BLaER1 (cell line): ENCODE results near the gene NFYC.

Experiments used
- H3K27ac ChIP-seq: shearing (Covaris generic); formaldehyde crosslinking; 2 replicates; pipeline ENCODE4 v1.8.1; 2022
- H3K27me3 ChIP-seq: shearing (Covaris generic); formaldehyde crosslinking; 2 replicates; pipeline ENCODE4 v1.8.1; 2022
- H3K36me3 ChIP-seq: shearing (Covaris generic); formaldehyde crosslinking; 2 replicates; pipeline ENCODE4 v1.8.1; 2022
- H3K4me1 ChIP-seq: shearing (Covaris generic); formaldehyde crosslinking; 2 replicates; pipeline ENCODE4 v1.8.1; 2022
- H3K4me2 ChIP-seq: shearing (Covaris generic); formaldehyde crosslinking; 2 replicates; pipeline ENCODE4 v1.8.1; 2022
- H3K4me3 ChIP-seq: shearing (Covaris generic); formaldehyde crosslinking; 2 replicates; pipeline ENCODE4 v1.8.1; 2022
- H3K9ac ChIP-seq: shearing (Covaris generic); formaldehyde crosslinking; 2 replicates; pipeline ENCODE4 v1.8.1; 2022
- H3K9me3 ChIP-seq: shearing (Covaris generic); formaldehyde crosslinking; 2 replicates; pipeline ENCODE4 v1.8.1; 2022
- H4K20me1 ChIP-seq: shearing (Covaris generic); formaldehyde crosslinking; 2 replicates; pipeline ENCODE4 v1.8.1; 2022
- Cebpa-rat ChIP-seq: shearing (Covaris generic); IDR thresholded peaks from 2 replicates; pipeline ENCODE4 v1.8.1; 2022

NFYC gene

DNA sequence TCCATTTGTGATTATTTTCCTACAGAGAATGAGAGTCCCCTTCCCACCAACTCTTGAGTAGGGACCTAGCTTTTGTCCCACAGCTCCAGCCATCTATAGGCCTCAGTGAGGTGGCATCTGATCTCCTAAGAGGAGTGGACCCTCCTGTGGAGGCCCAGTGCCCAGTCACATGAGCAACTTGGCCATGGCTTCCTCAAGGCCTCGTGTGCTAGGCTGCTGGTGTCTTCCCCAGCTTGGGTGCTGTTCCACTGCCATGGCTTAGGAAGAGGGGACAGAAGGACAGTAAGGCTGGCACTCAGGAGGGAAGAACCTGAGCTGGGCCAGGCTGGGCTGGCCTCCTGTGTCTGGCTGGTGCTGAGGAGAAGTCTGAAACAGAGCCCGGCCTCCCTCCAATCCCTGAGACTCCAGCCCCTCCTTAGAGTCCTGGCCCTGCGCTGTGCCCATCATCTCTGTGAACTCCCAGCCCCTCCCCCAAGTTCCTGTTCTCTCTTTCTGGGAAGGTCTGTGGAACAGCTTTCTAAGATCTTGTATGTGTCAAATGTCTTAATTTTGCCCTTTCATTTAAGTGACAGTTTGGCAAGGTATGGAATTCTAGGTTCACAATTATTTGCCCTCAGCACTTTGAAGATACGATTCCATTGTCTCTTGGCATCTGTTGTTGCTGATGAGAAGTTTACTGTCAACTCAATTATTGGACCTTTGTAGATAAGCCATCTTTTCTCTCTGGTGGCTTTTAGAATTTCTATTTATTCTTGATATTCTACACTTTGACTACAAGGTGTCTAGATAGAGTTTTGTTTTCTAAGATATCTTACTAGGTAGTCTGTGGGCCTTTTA, 85.0 kb downstream of the NFYC start:
- Histone ChIP-seq H3K27ac (no peak overlapping the region), H4K20me1 (no peaks in the 10 kb centered on the region), H3K9ac (no peak overlapping the region), H3K4me2 (no peak overlapping the region), H3K27me3 (peaks cover 4% of the 10 kb centered on the region), H3K4me3 (no peak overlapping the region), H3K9me3 (peaks cover 18% of the 10 kb centered on the region), H3K4me1 (no peaks in the 10 kb centered on the region), H3K36me3 (peaks cover 28% of the 10 kb centered on the region)
- no peak for TF ChIP-seq Cebpa-rat

DNA sequence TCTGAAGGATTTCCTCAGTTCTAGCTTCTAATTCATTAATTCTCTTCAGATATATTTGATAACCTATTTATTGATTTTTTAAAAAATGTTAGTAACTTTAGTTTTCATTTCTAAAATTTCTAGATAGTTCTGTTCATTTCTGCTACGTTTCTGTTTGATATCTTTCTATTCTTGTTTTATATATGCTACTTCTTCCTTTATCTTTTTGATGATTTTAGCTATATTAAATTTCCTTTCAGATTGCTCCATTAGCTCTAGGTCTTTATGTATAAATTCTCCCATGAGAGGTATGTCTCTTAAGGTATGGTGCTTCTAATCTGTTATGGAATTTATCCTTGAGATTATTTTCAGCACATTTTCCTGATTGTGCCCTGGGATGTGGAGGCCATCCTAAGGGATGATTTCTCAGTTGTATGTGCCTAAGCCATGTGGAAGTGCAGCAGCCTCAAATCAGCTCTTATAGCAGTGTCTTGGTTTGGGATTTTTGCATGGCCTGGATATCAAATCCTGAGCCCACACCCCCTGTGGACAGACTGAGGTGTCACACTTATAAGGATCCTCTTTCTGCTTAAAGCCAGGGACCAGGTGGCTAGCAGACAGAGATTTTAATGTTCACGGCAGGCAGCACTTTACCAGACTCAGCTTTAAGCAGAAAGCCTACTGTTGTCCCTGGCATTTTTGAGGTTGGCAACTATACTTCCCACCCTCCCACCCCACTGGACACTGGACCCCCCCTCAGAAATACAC, 85.9 kb downstream of the NFYC start:
- Histone ChIP-seq H3K27me3 (peaks cover 14% of the 10 kb centered on the region), H3K4me3 (no peak overlapping the region), H3K4me2 (no peak overlapping the region), H3K9me3 (peaks cover 18% of the 10 kb centered on the region), H3K4me1 (peaks cover 8% of the 10 kb centered on the region), H3K9ac (no peak overlapping the region), H4K20me1 (no peaks in the 10 kb centered on the region), H3K27ac (no peak overlapping the region), H3K36me3 (peaks cover 19% of the 10 kb centered on the region)
- TF ChIP-seq Cebpa-rat = no peak

- Histone ChIP-seq H3K9me3 (peaks cover 16% of the 10 kb centered on the region), H3K27ac (no peak overlapping the region), H3K4me3 (no peak overlapping the region), H3K9ac (no peak overlapping the region), H3K36me3 (peaks cover 8% of the 10 kb centered on the region), H3K4me2 (no peak overlapping the region), H3K27me3 (peaks cover 46% of the 10 kb centered on the region), H4K20me1 (0 out of 2 replicates have a peak, but pooled peaks cover 9% of the 10 kb centered on the region), H3K4me1 (peaks cover 35% of the 10 kb centered on the region)
- no peak for TF ChIP-seq Cebpa-rat
Measured at GRCh38 chr1:40780678-40781607, 89.4 kb downstream of the NFYC start.

DNA sequence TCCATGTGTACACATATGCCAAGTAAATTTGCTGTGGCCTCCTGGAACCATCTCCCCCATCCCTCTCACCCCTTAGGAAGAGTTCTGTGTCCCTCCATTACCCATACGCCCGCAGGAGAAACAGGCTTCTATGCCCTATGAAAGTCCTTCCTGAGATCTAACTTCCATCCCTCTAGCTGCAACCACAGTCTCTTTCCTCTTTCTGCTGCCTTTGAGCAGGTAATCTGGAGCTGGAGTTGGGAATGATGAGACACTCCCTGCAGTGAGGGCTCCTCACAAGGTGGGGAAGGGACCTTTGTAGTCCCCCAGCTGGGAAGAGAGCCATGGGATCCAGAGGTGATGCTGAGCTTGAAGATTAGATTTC, 90.1 kb downstream of the NFYC start:
- peak overlapping the region; percentile 99; the same call in 1 of the 2 replicates for H3K4me2 ChIP-seq
- no peak for TF ChIP-seq Cebpa-rat
- no peak overlapping the region for H3K27ac ChIP-seq
- no peak overlapping the region for H3K4me3 ChIP-seq
- peaks cover 13% of the 10 kb centered on the region; the same call in 1 of the 2 replicates for H4K20me1 ChIP-seq
- H3K36me3 ChIP-seq = peaks cover 2% of the 10 kb centered on the region
- peaks cover 35% of the 10 kb centered on the region for H3K4me1 ChIP-seq
- no peak overlapping the region for H3K9ac ChIP-seq
- H3K27me3 ChIP-seq = peaks cover 53% of the 10 kb centered on the region
- peaks cover 9% of the 10 kb centered on the region for H3K9me3 ChIP-seq

DNA sequence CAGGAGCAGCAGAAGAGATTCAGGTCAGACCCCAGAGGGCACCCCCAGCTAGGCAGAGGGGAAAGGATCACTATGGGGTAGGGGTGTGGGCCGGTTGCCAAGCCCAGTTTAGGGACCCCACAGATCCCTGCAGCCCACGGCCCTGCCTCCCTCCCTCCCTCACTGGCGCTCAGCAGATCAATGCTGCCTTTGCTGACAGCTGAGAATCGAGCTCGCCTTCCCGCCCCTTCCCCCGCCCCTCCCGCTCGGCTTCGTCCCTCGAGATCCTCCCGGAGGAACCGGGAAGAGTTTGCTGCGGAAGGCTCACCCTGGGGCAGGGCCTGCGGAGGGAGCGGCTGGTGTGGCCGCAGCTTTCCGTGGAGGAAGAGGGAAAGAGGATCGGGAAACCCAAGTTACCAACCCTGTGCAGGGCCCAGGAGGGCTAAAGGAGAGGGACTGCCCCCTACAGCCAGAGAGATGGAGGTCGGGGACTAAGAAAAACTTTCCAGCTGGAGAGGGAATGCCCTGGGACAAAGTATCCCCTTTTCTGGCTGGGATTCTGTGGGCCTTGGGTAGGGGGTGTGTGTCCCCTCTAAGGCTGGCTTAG, 91.0 kb downstream of the NFYC start:
- Histone ChIP-seq H3K9me3 (peaks cover 2% of the 10 kb centered on the region; the same call in 1 of the 2 replicates), H3K27ac (no peak overlapping the region), H3K4me3 (peak overlapping the region; percentile 72), H3K4me2 (peak overlapping the region; percentile 99), H3K9ac (peak overlapping the region; percentile 72), H3K27me3 (peaks cover 53% of the 10 kb centered on the region), H3K36me3 (no peaks in the 10 kb centered on the region), H3K4me1 (peaks cover 35% of the 10 kb centered on the region), H4K20me1 (peaks cover 21% of the 10 kb centered on the region; the same call in 1 of the 2 replicates)
- TF ChIP-seq Cebpa-rat = no peak

DNA sequence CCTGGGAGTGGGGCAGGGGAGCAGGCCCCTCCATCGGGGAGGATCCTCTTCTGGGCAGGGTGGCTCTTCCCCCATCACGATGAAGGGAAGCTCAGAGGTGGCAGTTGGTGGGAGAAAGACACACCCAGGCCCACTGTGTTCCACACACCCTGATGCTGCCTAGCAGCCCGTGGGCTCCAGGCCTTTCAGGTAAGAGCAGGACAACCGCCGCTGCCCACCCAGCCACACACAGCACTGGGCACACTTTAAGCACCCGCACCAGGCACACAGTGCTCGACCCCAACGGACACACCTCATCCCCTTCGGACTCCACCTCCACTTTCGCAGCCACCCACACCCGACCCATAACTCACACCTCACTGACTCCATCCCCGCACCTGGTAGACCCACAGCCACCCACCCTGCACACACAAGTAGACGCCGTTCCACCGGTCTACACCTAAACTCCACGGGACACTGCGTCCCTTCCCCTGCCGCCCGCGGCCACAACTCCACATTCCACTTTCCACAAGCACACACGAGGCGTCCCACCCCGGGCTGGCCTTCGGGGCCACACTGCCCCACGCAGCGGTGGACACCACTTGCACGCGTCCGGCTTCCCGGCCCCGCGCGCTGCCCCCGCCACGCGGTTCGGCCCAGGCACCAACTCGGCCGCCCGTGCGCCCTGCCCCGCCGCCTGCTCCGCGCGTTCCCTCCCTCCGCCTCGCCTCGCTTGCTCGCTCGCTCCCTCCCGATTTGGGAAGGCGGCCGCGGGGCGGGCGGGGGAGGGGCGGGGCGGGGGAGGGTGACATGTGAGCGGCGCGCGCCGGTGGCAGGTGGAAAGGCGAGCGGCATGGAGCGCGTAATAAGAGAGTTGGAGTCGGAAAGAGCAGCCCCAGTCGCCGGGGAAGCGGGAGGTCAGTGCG, 91.7 kb downstream of the NFYC start, which contains the start of gene KCNQ4:
Gene KCNQ4, plus strand, starts transcription at position 787 of the 905 bp plus-strand sequence. CDS start 307 bp downstream, outside the sequence.
- H3K9ac ChIP-seq = peak within 1 kb of the TSS; percentile 72
- peak within 1 kb of the TSS; percentile 71 for H3K27ac ChIP-seq
- no peaks in the 10 kb centered on the region for H3K9me3 ChIP-seq
- H3K27me3 ChIP-seq = peaks cover 53% of the 10 kb centered on the region
- H3K4me1 ChIP-seq = peaks cover 35% of the 10 kb centered on the region
- no peak for TF ChIP-seq Cebpa-rat
- H3K4me2 ChIP-seq = peak within 1 kb of the TSS; percentile 99
- H3K4me3 ChIP-seq = peak within 1 kb of the TSS; percentile 72
- no peaks in the 10 kb centered on the region for H3K36me3 ChIP-seq
- H4K20me1 ChIP-seq = peaks cover 21% of the 10 kb centered on the region; the same call in 1 of the 2 replicates

DNA sequence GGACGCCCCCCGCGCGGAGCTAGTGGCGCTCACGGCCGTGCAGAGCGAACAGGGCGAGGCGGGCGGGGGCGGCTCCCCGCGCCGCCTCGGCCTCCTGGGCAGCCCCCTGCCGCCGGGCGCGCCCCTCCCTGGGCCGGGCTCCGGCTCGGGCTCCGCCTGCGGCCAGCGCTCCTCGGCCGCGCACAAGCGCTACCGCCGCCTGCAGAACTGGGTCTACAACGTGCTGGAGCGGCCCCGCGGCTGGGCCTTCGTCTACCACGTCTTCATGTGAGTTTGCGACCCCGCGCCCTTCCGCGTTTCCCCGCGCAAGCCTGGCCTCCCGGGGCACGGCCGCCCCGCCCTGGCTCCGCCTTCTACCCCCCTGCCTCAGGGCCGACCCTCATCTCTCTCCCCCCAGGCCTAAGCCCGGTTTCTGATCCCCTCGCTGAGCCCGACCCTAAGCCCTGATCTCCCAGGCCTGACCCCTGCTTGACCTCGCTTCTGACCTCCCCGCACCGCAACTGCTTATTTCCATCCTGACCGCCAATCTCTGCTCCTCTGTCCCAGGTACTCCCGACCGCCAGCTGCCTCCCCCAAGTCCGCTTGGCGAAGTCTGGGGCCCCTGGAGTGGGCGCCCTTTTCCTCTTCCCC, 92.8 kb downstream of the NFYC start:
- Histone ChIP-seq H3K9ac (peak overlapping the region; percentile 70), H3K4me1 (peaks cover 35% of the 10 kb centered on the region), H3K27me3 (peaks cover 53% of the 10 kb centered on the region), H3K4me2 (peak overlapping the region; percentile 99), H3K36me3 (no peaks in the 10 kb centered on the region), H4K20me1 (peaks cover 21% of the 10 kb centered on the region; the same call in 1 of the 2 replicates), H3K4me3 (peak overlapping the region; percentile 72), H3K9me3 (no peaks in the 10 kb centered on the region), H3K27ac (peak overlapping the region; percentile 71)
- TF ChIP-seq Cebpa-rat = no peak

DNA sequence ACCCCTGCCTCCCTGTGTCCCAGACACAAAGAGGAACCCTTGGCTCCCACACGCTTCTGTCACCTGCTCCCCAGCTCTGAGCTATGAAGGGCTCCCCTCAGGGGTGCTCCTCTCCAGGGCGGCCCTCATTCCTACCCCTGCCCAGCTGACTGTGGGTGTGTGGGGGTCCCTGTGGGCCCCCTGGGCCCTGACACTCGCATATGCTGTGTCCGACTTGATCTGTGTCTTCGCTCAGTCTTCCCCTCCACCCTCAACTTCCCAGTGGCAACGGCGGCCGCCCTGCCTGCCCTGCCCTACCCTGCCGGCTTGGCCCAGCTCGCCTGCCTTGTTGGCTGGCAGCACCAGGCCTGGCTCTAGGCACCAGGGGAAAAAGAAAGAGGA, 93.3 kb downstream of the NFYC start:
- H3K4me3 ChIP-seq = peak overlapping the region; percentile 72
- H3K4me2 ChIP-seq = peak overlapping the region; percentile 99
- H3K27me3 ChIP-seq = peaks cover 53% of the 10 kb centered on the region
- no peak for TF ChIP-seq Cebpa-rat
- peaks cover 24% of the 10 kb centered on the region; the same call in 1 of the 2 replicates for H4K20me1 ChIP-seq
- peaks cover 35% of the 10 kb centered on the region for H3K4me1 ChIP-seq
- peak overlapping the region; percentile 70 for H3K9ac ChIP-seq
- no peaks in the 10 kb centered on the region for H3K9me3 ChIP-seq
- peak overlapping the region; percentile 71; the same call in 1 of the 2 replicates for H3K27ac ChIP-seq
- no peaks in the 10 kb centered on the region for H3K36me3 ChIP-seq
